Loucy (cell line): ENCODE measurements around the gene UNC13D.

Experiments
- EZH2phosphoT487 ChIP-seq: fragments of 200-600 bp; IDR thresholded peaks from 2 replicates; pipeline ENCODE4 v1.6.1; 2018; ENCODE audit warnings: antibody characterized with exemption, mild to moderate bottlenecking, moderate library complexity, borderline replicate concordance
- TF ChIP-seq, protein P1 (sequence below): fragments of 200-600 bp; sonication (generic); conservative IDR thresholded peaks from 2 replicates; pipeline ENCODE4 v1.5.1; 2014; ENCODE audit warnings: mild to moderate bottlenecking, antibody characterized with exemption, low read length

DNA sequence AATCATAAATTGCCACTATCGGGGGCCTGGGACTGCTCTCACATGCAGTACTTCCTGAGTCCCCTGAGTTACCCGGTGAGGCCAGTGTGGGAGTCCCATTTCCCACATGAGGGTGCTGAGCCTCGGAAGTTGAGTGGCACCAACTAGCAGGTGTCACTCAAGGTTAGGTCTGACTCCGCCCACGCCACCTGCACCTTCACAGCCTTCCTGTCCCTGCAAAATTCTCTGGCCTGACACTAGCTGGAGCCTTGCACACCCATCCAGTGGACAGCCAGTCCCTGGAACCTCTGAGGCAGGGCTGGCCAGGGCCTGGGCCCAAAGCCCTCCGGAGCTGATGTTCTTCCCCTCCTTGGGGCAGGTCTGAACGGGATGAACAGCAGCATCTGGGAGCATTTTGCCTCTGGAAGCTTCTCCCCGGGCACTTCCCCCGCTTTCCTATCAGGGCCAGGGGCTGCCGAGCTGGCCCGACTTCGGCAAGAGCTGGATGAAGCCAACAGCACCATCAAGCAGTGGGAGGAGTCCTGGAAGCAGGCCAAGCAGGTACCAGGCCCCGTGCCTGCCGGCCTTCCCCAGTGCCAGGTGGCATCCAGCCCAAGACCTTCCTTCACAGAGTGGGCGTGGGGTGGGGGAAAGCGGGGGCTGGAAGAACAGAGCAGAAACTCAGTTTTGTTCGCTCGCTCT is 21.9 kb downstream of the UNC13D start:
- TF ChIP-seq, protein P1, sequence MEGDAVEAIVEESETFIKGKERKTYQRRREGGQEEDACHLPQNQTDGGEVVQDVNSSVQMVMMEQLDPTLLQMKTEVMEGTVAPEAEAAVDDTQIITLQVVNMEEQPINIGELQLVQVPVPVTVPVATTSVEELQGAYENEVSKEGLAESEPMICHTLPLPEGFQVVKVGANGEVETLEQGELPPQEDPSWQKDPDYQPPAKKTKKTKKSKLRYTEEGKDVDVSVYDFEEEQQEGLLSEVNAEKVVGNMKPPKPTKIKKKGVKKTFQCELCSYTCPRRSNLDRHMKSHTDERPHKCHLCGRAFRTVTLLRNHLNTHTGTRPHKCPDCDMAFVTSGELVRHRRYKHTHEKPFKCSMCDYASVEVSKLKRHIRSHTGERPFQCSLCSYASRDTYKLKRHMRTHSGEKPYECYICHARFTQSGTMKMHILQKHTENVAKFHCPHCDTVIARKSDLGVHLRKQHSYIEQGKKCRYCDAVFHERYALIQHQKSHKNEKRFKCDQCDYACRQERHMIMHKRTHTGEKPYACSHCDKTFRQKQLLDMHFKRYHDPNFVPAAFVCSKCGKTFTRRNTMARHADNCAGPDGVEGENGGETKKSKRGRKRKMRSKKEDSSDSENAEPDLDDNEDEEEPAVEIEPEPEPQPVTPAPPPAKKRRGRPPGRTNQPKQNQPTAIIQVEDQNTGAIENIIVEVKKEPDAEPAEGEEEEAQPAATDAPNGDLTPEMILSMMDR = no peak
- no peak for TF ChIP-seq EZH2phosphoT487
